ENCODE results near the gene RPN2. TPM values are rescaled to one million over a fixed set of nuclear protein-coding genes. Genes with fewer than 3 reads are reported as not detected.
A peak's percentile ranks its signal among the peaks of the same experiment; 100 is the strongest.

The RPN2 gene
- total and polyA plus RNA-seq, 2 of the 13 experiments (the other 11 are each of a cell fraction or from before 2014, with no cell fraction given): 587 to 1,818 TPM

DNA sequence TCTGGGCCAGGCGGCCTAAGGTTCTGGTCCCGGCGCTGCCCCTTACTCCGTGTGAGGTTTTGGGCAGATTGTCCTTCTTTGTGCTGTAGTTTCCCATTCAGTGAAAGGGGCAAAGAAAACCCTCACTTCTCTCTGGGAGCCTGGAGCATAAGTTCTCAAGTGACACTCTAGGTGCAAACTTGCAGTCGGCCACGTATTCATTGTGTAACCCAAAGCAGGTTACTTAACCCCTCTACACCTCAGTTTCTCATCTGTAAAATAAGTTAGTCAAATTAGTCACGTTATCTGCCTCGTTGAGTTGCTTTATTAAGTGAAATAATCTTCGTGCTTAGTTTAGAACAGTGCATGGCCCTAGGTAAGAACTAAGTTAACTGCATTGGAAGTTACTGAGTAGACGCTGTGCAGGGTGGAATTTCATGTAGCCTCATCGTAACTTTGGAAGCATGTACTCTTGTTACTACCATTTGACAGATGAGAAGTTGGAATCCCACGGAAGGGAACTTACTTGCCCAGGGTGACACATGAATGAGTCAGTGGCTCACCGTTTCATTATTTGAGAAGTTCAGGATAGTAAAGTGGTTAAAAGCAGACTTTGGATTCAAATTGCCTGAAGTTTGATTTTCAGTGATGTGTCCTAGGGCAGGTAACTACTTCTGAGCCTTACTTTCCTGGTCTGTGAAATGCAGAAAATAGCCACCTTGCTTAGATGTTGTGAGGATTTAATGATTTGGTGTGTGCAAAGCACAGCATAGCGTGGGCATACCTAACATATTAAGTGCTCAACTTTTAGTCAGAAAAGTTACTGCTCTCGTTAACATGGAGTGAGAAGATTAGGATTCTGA is 774 bp downstream of the RPN2 start (continued):
- TF ChIP-seq ZFP36L1 (CRISPR knock-in tag; IDR thresholded peaks at IDR 0.05): peak; percentile 8; the same call in 1 of the 2 replicates
- no peak for TF ChIP-seq TOPORS (CRISPR knock-in tag; IDR thresholded peaks at IDR 0.05)
- TF ChIP-seq EP300 (IDR thresholded peaks at IDR 0.05; ENCODE audit: low read depth in 2 of 2, low read length in 2 of 2): 0 out of 4 replicates have a peak, but pooled peaks have one; percentile 6 to 8
- TF ChIP-seq EP300 (CRISPR knock-in tag; IDR thresholded peaks at IDR 0.05; ENCODE audit: borderline replicate concordance): no peak
- no peak for TF ChIP-seq ZNF207 (IDR thresholded peaks at IDR 0.05; ENCODE audit: borderline replicate concordance)
- TF ChIP-seq ZNF850 (CRISPR knock-in tag; conservative IDR thresholded peaks at IDR 0.05): no peak
- TF ChIP-seq ZNF652 (CRISPR knock-in tag; IDR thresholded peaks at IDR 0.05; ENCODE audit: borderline replicate concordance, low read depth): 0 out of 2 replicates have a peak, but pooled peaks have one; percentile 29
- no peak for TF ChIP-seq MTA1 (CRISPR knock-in tag; IDR thresholded peaks at IDR 0.05; ENCODE audit: borderline replicate concordance)
- 0 out of 2 replicates have a peak, but pooled peaks have one; percentile 1 for TF ChIP-seq ZNF3 (CRISPR knock-in tag; IDR thresholded peaks at IDR 0.05)
- no peak for TF ChIP-seq ONECUT2 (CRISPR knock-in tag; IDR thresholded peaks at IDR 0.05)
- TF ChIP-seq MIER2 (CRISPR knock-in tag; IDR thresholded peaks at IDR 0.05): no peak
- no peak for TF ChIP-seq GTF2F1 (IDR thresholded peaks at IDR 0.05; ENCODE audit: low read length)
- TF ChIP-seq RFX1 (IDR thresholded peaks at IDR 0.05): no peak
- TF ChIP-seq, protein P1, sequence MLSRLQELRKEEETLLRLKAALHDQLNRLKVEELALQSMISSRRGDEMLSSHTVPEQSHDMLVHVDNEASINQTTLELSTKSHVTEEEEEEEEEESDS (CRISPR knock-in tag; IDR thresholded peaks at IDR 0.05; ENCODE audit: borderline replicate concordance): no peak
- TF ChIP-seq NONO (IDR thresholded peaks at IDR 0.05): no peak
- no peak for TF ChIP-seq NONO (CRISPR knock-in tag; conservative IDR thresholded peaks at IDR 0.05)
- TF ChIP-seq ETV6 (CRISPR knock-in tag; conservative IDR thresholded peaks at IDR 0.05): no peak
- TF ChIP-seq ZNF564 (CRISPR knock-in tag; IDR thresholded peaks at IDR 0.05): no peak
- no peak for TF ChIP-seq KMT2B (CRISPR knock-in tag; IDR thresholded peaks at IDR 0.05)
- no peak for TF ChIP-seq RBFOX2 (IDR thresholded peaks at IDR 0.05; ENCODE audit: low read depth, low read length)
- TF ChIP-seq POGZ (CRISPR knock-in tag; IDR thresholded peaks at IDR 0.05): no peak
- TF ChIP-seq ZZZ3 (CRISPR knock-in tag; IDR thresholded peaks at IDR 0.05; ENCODE audit: borderline replicate concordance): no peak
- no peak for TF ChIP-seq FLYWCH1 (CRISPR knock-in tag; IDR thresholded peaks at IDR 0.05)
- no peak for TF ChIP-seq PCBP2 (optimal IDR thresholded peaks at IDR 0.05; ENCODE audit: low read depth, low read length, poor library complexity, severe bottlenecking)
- no peak for TF ChIP-seq NR2F1 (CRISPR knock-in tag; IDR thresholded peaks at IDR 0.05)
- TF ChIP-seq, protein P2, sequence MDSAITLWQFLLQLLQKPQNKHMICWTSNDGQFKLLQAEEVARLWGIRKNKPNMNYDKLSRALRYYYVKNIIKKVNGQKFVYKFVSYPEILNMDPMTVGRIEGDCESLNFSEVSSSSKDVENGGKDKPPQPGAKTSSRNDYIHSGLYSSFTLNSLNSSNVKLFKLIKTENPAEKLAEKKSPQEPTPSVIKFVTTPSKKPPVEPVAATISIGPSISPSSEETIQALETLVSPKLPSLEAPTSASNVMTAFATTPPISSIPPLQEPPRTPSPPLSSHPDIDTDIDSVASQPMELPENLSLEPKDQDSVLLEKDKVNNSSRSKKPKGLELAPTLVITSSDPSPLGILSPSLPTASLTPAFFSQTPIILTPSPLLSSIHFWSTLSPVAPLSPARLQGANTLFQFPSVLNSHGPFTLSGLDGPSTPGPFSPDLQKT (CRISPR knock-in tag; IDR thresholded peaks at IDR 0.05; ENCODE audit: borderline replicate concordance): no peak
- TF ChIP-seq ELF4 (CRISPR knock-in tag; IDR thresholded peaks at IDR 0.05; ENCODE audit: borderline replicate concordance): no peak
- 0 out of 2 replicates have a peak, but pooled peaks have one; percentile 13 for TF ChIP-seq ZNF749 (CRISPR knock-in tag; IDR thresholded peaks at IDR 0.05; ENCODE audit: borderline replicate concordance)
- 0 out of 2 replicates have a peak, but pooled peaks have one; percentile 57 for TF ChIP-seq ZNF329 (CRISPR knock-in tag; IDR thresholded peaks at IDR 0.05; ENCODE audit: low read depth)
- no peak for TF ChIP-seq ZNF224 (CRISPR knock-in tag; IDR thresholded peaks at IDR 0.05)
- TF ChIP-seq WIZ (CRISPR knock-in tag; IDR thresholded peaks at IDR 0.05): no peak
- TF ChIP-seq HDAC2 (CRISPR knock-in tag; IDR thresholded peaks at IDR 0.05): no peak
- 0 out of 2 replicates have a peak, but pooled peaks have one; percentile 7 for TF ChIP-seq RFX5 (IDR thresholded peaks at IDR 0.05; ENCODE audit: low read depth, low read length)

Measured in HepG2 (cell line).